HepG2 (cell line): ENCODE data around the gene SYDE1. TPM values are rescaled to one million over a fixed set of nuclear protein-coding genes. Genes with fewer than 3 reads are reported as not detected.
A peak's percentile ranks its signal among the peaks of the same experiment; 100 is the strongest.

ENCODE experiments used
- KDM1A ChIP-seq: IDR thresholded peaks from 2 replicates; pipeline ENCODE4 v1.6.1; 2016; ENCODE audit warnings: missing compliant biosample characterization
- KDM5A ChIP-seq: fragments of 200-600 bp; sonication (generic); IDR thresholded peaks from 2 replicates; pipeline ENCODE4 v1.7.0; 2018; ENCODE audit warnings: antibody characterized with exemption, mild to moderate bottlenecking, low read length, borderline replicate concordance
- MBNL3 ChIP-seq: fragments of 250-450 bp; sonication (Bioruptor Pico); conservative IDR thresholded peaks from 2 replicates; pipeline ENCODE4 v1.8.0; 2022; ENCODE audit warnings: mild to moderate bottlenecking, inconsistent platforms
- MTA1 ChIP-seq: sonication (generic); formaldehyde crosslinking; IDR thresholded peaks from 2 replicates; pipeline ENCODE4 v1.4.0; 2020; ENCODE audit warnings: missing genetic modification reagents, mild to moderate bottlenecking, borderline replicate concordance
- PHF20 ChIP-seq: sonication (generic); formaldehyde crosslinking; IDR thresholded peaks from 2 replicates; pipeline ENCODE4 v1.5.0; 2020; ENCODE audit warnings: mild to moderate bottlenecking, missing genetic modification reagents
- ZBTB4 ChIP-seq: sonication (generic); formaldehyde crosslinking; IDR thresholded peaks from 2 replicates; pipeline ENCODE4 v1.4.0; 2020; ENCODE audit warnings: missing genetic modification reagents, mild to moderate bottlenecking, borderline replicate concordance
- ZHX2 ChIP-seq, 2 experiments: sonication (generic) in 1 of 2; formaldehyde crosslinking in 1 of 2; IDR thresholded peaks; 2 replicates each; pipeline versions ENCODE4 v1.6.1 to v1.9.0; 2014 to 2022; ENCODE audit warnings: antibody characterized with exemption in 1 of 2, borderline replicate concordance in 1 of 2, inconsistent platforms in 1 of 2, low read depth in 1 of 2, missing genetic modification reagents in 1 of 2
- ZNF124 ChIP-seq: sonication (generic); formaldehyde crosslinking; IDR thresholded peaks from 2 replicates; pipeline ENCODE4 v1.4.0; 2020; ENCODE audit warnings: missing genetic modification reagents
- ZNF275 ChIP-seq: sonication (generic); formaldehyde crosslinking; IDR thresholded peaks from 2 replicates; pipeline ENCODE4 v1.8.0; 2022; ENCODE audit warnings: missing genetic modification reagents, mild to moderate bottlenecking, inconsistent platforms, borderline replicate concordance
- ZNF543 ChIP-seq: sonication (generic); formaldehyde crosslinking; IDR thresholded peaks from 2 replicates; pipeline ENCODE4 v1.4.0; 2020; ENCODE audit warnings: mild to moderate bottlenecking, missing genetic modification reagents
- ZNF768 ChIP-seq: sonication (generic); formaldehyde crosslinking; IDR thresholded peaks from 2 replicates; pipeline ENCODE4 v1.4.0; 2020; ENCODE audit warnings: missing genetic modification reagents
- ZNF850 ChIP-seq: sonication (generic); formaldehyde crosslinking; conservative IDR thresholded peaks from 2 replicates; pipeline ENCODE4 v1.9.0; 2021; ENCODE audit warnings: mild to moderate bottlenecking, missing genetic modification reagents
- ZNF878 ChIP-seq: sonication (generic); formaldehyde crosslinking; IDR thresholded peaks from 2 replicates; pipeline ENCODE4 v1.8.1; 2023; ENCODE audit warnings: mild to moderate bottlenecking, missing genetic modification reagents, moderate library complexity
- polyA plus RNA-seq, 8 experiments: library from polyadenylated mRNA; depleted of rRNA in 3 of 8; stranded (reverse) in 7 of 8; unstranded in 1 of 8; fragments of >200 nt; fragmentation: Illumina TruSeq in 4 of 8; extraction: Trizol in 4 of 8; gene quantifications; 2 replicates each; pipeline versions ENCODE4 v1.2.1 to v1.2.3, GENCODE V29; 2011 to 2016; ENCODE audit warnings: low read depth in 4 of 8, missing spikeins in 1 of 8, mixed read lengths in 1 of 8; ENCODE audit not compliant: insufficient read depth in 1 of 8
- total RNA-seq, 5 experiments: library from RNA; depleted of rRNA; stranded (reverse); fragments of >200 nt; fragmentation: Illumina TruSeq; extraction: Trizol; gene quantifications; 2 replicates each; pipeline ENCODE4 v1.2.3, GENCODE V29; 2016; ENCODE audit warnings: low read depth in 1 of 5
- TF ChIP-seq, protein P1 (sequence below): sonication (generic); formaldehyde crosslinking; IDR thresholded peaks from 2 replicates; pipeline ENCODE4 v1.5.1; 2020; ENCODE audit warnings: missing genetic modification reagents, mild to moderate bottlenecking, borderline replicate concordance

The SYDE1 gene
- total and polyA plus RNA-seq, 2 of the 13 experiments (the other 11 are each of a cell fraction or from before 2014, with no cell fraction given) = 4.3 to 13.6 TPM

GRCh38 chr19:15125232-15126067 lies 18.2 kb downstream of the SYDE1 start (continued):
- TF ChIP-seq KDM5A (0 out of 2 replicates have a peak, but pooled peaks have one; percentile 14), ZBTB4 (CRISPR knock-in tag) (no peak), ZNF850 (CRISPR knock-in tag) (0 out of 2 replicates have a peak, but pooled peaks have one; percentile 69), PHF20 (CRISPR knock-in tag) (peak; percentile 76), ZNF878 (peak; percentile 71; the same call in 1 of the 2 replicates), KDM1A (CRISPR knock-in tag) (no peak), ZNF124 (CRISPR knock-in tag) (peak; percentile 88; the same call in 1 of the 2 replicates), ZHX2 (IDR thresholded peaks at IDR 0.05; ENCODE audit: low read depth) (no peak), ZHX2 (CRISPR knock-in tag; IDR thresholded peaks at IDR 0.05; ENCODE audit: borderline replicate concordance) (peak; percentile 73; the same call in 1 of the 2 replicates), ZNF275 (CRISPR knock-in tag) (peak; percentile 59; the same call in 1 of the 2 replicates), ZNF768 (CRISPR knock-in tag) (peak; percentile 6; the same call in 1 of the 2 replicates), ZNF543 (peak; percentile 35; the same call in 1 of the 2 replicates), MBNL3 (CRISPR knock-in tag) (no peak), MTA1 (CRISPR knock-in tag) (peak; percentile 68; the same call in 1 of the 2 replicates)
- TF ChIP-seq, protein P1, sequence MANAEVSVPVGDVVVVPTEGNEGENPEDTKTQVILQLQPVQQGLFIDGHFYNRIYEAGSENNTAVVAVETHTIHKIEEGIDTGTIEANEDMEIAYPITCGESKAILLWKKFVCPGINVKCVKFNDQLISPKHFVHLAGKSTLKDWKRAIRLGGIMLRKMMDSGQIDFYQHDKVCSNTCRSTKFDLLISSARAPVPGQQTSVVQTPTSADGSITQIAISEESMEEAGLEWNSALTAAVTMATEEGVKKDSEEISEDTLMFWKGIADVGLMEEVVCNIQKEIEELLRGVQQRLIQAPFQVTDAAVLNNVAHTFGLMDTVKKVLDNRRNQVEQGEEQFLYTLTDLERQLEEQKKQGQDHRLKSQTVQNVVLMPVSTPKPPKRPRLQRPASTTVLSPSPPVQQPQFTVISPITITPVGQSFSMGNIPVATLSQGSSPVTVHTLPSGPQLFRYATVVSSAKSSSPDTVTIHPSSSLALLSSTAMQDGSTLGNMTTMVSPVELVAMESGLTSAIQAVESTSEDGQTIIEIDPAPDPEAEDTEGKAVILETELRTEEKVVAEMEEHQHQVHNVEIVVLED (CRISPR knock-in tag) = peak; percentile 77
